Endothelial cell of umbilical vein (primary cell): ENCODE measurements around the gene TRABD2A. TPM values are rescaled to one million over a fixed set of nuclear protein-coding genes. Genes with fewer than 3 reads are reported as not detected.

Source experiments
- BruUV-seq: library from RNA; stranded (reverse); fragments of 400-500 nt; replicated peaks from 2 replicates; lab custom pipeline; 2021; lab: Mats Ljungman, UMichigan
- CTCF ChIA-PET: fragments of 300-600, 350-600 bp; sonication (Branson Sonifier 250); formaldehyde crosslinking; loops from one replicate; lab custom pipeline; 2021; ENCODE audit warnings: antibody characterized with exemption, inconsistent platforms; lab: Charles Lee
- POLR2A ChIA-PET: fragments of 300-600, 350-600 bp; sonication (Branson Sonifier 250); formaldehyde crosslinking; loops from one replicate; lab custom pipeline; 2021; ENCODE audit warnings: antibody characterized with exemption, inconsistent platforms; lab: Charles Lee
- DNase-seq: peaks from one replicate; pipeline ENCODE4 v3.0.0-alpha.2; 2011; ENCODE audit warnings: low read depth, low spot score
- FAIRE-seq: peaks from 2 replicates; lab custom pipeline; 2011; peaks lifted over from hg19 to GRCh38; lab: Jason Lieb, UNC
- H2AFZ ChIP-seq: 2 replicates; pipeline ENCODE4 v1.6.0; 2012; ENCODE audit warnings: low read depth, low read length, control low read depth, inconsistent platforms
- H3K27ac ChIP-seq: 2 replicates; pipeline ENCODE4 v1.5.1; 2011; ENCODE audit warnings: low read depth, mild to moderate bottlenecking, control low read depth, low read length, moderate library complexity; ENCODE audit not compliant: insufficient read depth
- H3K27me3 ChIP-seq, 2 experiments: 2 replicates each; pipeline versions ENCODE4 v1.6.0 to v1.6.1; 2011; ENCODE audit warnings: low read length in 2 of 2, mixed read lengths in 1 of 2; ENCODE audit not compliant: control insufficient read depth in 2 of 2, insufficient read depth in 2 of 2
- H3K36me3 ChIP-seq, 2 experiments: 2 replicates in 1 of 2; 3 replicates in 1 of 2; pipeline ENCODE4 v1.5.1; 2011; ENCODE audit warnings: low read length in 2 of 2, mild to moderate bottlenecking in 1 of 2, moderate library complexity in 1 of 2; ENCODE audit not compliant: control insufficient read depth in 2 of 2, insufficient read depth in 2 of 2; ENCODE audit errors: extremely low read depth in 1 of 2
- H3K4me1 ChIP-seq: 3 replicates; pipeline ENCODE4 v1.5.1; 2011; ENCODE audit warnings: mild to moderate bottlenecking, low read length; ENCODE audit not compliant: control insufficient read depth, insufficient read depth; ENCODE audit errors: extremely low read depth
- H3K4me2 ChIP-seq: 2 replicates; pipeline ENCODE4 v1.6.1; 2011; ENCODE audit warnings: low read length, control low read depth, mixed read lengths; ENCODE audit not compliant: insufficient read depth
- H3K4me3 ChIP-seq, 3 experiments: fragments of 200-600 bp in 1 of 3; sonication (generic), shearing (Covaris generic) in 1 of 3; replicated peaks in 1 of 3; 2 replicates each; pipeline ENCODE4 v1.5.1; 2011 to 2016; ENCODE audit warnings: control low read depth in 3 of 3, low read length in 3 of 3, mild to moderate bottlenecking in 2 of 3, inconsistent platforms in 1 of 3, low read depth in 1 of 3, moderate library complexity in 1 of 3; ENCODE audit not compliant: insufficient read depth in 1 of 3
- H3K79me2 ChIP-seq: 2 replicates; pipeline ENCODE4 v1.6.0; 2012; ENCODE audit warnings: low read length, inconsistent platforms; ENCODE audit not compliant: control insufficient read depth, insufficient read depth
- H3K9ac ChIP-seq: replicated peaks from 2 replicates; pipeline ENCODE3; 2011; ENCODE audit warnings: low read length, control low read depth; ENCODE audit not compliant: insufficient read depth; ENCODE audit errors: extremely low read depth
- H3K9me1 ChIP-seq: replicated peaks from 3 replicates; pipeline ENCODE4 v1.6.0; 2011; ENCODE audit warnings: mild to moderate bottlenecking, low read length; ENCODE audit not compliant: control insufficient read depth, insufficient read depth; ENCODE audit errors: extremely low read depth
- H3K9me3 ChIP-seq: replicated peaks from 2 replicates; pipeline ENCODE4 v1.5.1; 2012; ENCODE audit warnings: low read length, inconsistent platforms; ENCODE audit not compliant: control insufficient read depth, insufficient read depth
- H4K20me1 ChIP-seq: replicated peaks from 2 replicates; pipeline ENCODE3; 2011; ENCODE audit warnings: mild to moderate bottlenecking, low read length; ENCODE audit not compliant: control insufficient read depth, insufficient read depth; ENCODE audit errors: extremely low read depth
- EZH2 ChIP-seq: IDR thresholded peaks from 2 replicates; pipeline ENCODE4 v1.6.1; 2012; ENCODE audit warnings: borderline replicate concordance, low read depth, mild to moderate bottlenecking, moderate library complexity, low read length, inconsistent platforms; ENCODE audit not compliant: severe bottlenecking
- FOS ChIP-seq: IDR thresholded peaks from 2 replicates; pipeline ENCODE4 v1.6.1; 2011; ENCODE audit warnings: mild to moderate bottlenecking, low read length, moderate library complexity, borderline replicate concordance; ENCODE audit not compliant: insufficient read depth
- GATA2 ChIP-seq: IDR thresholded peaks from 2 replicates; pipeline ENCODE4 v1.7.0; 2011; ENCODE audit warnings: low read depth, mild to moderate bottlenecking, moderate library complexity, mixed read lengths, low read length; ENCODE audit not compliant: insufficient read length, insufficient read depth
- JUN ChIP-seq: IDR thresholded peaks from 2 replicates; pipeline ENCODE4 v1.6.1; 2011; ENCODE audit warnings: borderline replicate concordance, low read depth; ENCODE audit not compliant: insufficient read length, insufficient read depth
- MYC ChIP-seq: IDR thresholded peaks from one replicate; pipeline ENCODE4 v1.6.1; 2011; ENCODE audit warnings: mild to moderate bottlenecking, low read depth, low read length
- POLR2A ChIP-seq: IDR thresholded peaks from 2 replicates; pipeline ENCODE4 v1.6.1; 2012; ENCODE audit warnings: low read depth, mild to moderate bottlenecking, control low read depth, low read length
- POLR2AphosphoS5 ChIP-seq: IDR thresholded peaks from 2 replicates; pipeline ENCODE4 v1.6.1; 2012; ENCODE audit warnings: low read depth, mild to moderate bottlenecking, control low read depth, low read length, moderate library complexity; ENCODE audit not compliant: insufficient read depth
- dilution Hi-C: fragments of 300-500 bp; cut with MboI; formaldehyde crosslinking; loops from one replicate; pipeline ENCODE4 v1.15.0; 2019; ENCODE audit warnings: low sequenced_read_pairs; ENCODE audit not compliant: extremely low pct_ligation_motif_present
- intact Hi-C: fragments of 100-400 bp; cut with micrococcal nuclease; formaldehyde crosslinking; loops from one replicate; pipeline ENCODE4 v1.10.0; 2022
- polyA plus RNA-seq, 4 experiments: library from polyadenylated mRNA; depleted of rRNA in 3 of 4; stranded (reverse) in 3 of 4; unstranded in 1 of 4; fragments of >200 nt; gene quantifications; 2 replicates each; pipeline versions ENCODE4 v1.2.1 to v1.2.3, GENCODE V29; 2011 to 2012; ENCODE audit warnings: missing spikeins in 1 of 4
- total RNA-seq: library from RNA; stranded (reverse); gene quantifications from 2 replicates; pipeline ENCODE4 v1.2.3, GENCODE V29; 2021
- TF ChIP-seq, protein P1 (sequence below): IDR thresholded peaks from 2 replicates; pipeline ENCODE4 v1.6.1; 2011; ENCODE audit not compliant: insufficient read depth, insufficient read length
- TF ChIP-seq, protein P2 (sequence below), 2 donors: IDR thresholded peaks; 1 replicate in 1 of 2; 2 replicates in 1 of 2; pipeline ENCODE4 v1.5.1; 2011; ENCODE audit warnings: low read length in 2 of 2, mild to moderate bottlenecking in 2 of 2, moderate library complexity in 2 of 2, control low read depth in 1 of 2, inconsistent platforms in 1 of 2, low read depth in 1 of 2; ENCODE audit not compliant: insufficient read depth in 1 of 2; ENCODE audit errors: extremely low read depth in 1 of 2

Gene TRABD2A
- total and polyA plus RNA-seq, 2 donors (not counting 3 experiments of a cell fraction or from before 2014, with no cell fraction given) = 1.0 to 1.8 TPM

DNA sequence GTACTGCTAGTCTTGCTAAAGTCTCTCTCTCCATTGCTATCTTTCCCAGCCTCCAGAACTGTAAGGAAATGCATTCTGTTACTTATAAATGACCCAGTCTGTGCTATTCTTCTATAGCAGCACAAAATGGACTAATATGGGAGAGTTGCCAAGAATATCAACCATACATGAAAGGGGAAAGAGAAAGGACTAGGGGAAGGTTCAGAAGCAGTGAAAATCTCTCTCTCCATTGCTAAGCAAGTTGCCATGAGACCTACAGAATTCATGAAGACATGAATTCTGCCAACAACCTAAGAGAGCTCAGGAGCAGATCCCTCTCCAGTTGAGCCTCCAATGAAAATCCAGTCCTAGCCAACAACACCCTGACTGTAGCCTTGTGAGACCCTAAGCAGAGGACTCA is 3.6 kb upstream of the TRABD2A start:
- FAIRE-seq = no peak
- peaks cover 16% of the 10 kb centered on the region for H3K4me1 ChIP-seq
- H3K9me1 ChIP-seq = no peaks in the 10 kb centered on the region
- no peaks in the 10 kb centered on the region for H3K36me3 ChIP-seq
- no peaks in the 10 kb centered on the region for H4K20me1 ChIP-seq
- no peak overlapping the region for H3K4me2 ChIP-seq
- DNase-seq = peak; percentile 57
- H3K4me3 ChIP-seq = no peak overlapping the region
- H3K27me3 ChIP-seq = peaks cover 23 to 24% of the 10 kb centered on the region in 2 experiments
- CTCF ChIA-PET = interaction anchor here (1.0 kb wide), 1 partner anchor 10 kb away, joined by 3 read pairs; no protein-coding TSS in a partner anchor
- intact Hi-C loops (loop anchor here (5.0 kb wide), 2 partner anchors 242 to 427 kb away; partner anchors contain the start of gene SUCLG1), dilution Hi-C loops (no loop called here)
- H3K9ac ChIP-seq = no peak overlapping the region
- no peaks in the 10 kb centered on the region for H3K79me2 ChIP-seq
- POLR2A ChIA-PET = no interaction called here
- TF ChIP-seq GATA2 (no peak), POLR2A (no peak)
- TF ChIP-seq, protein P1, sequence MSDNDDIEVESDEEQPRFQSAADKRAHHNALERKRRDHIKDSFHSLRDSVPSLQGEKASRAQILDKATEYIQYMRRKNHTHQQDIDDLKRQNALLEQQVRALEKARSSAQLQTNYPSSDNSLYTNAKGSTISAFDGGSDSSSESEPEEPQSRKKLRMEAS = no peak
- H2AFZ ChIP-seq = no peak overlapping the region
- no peaks in the 10 kb centered on the region for H3K9me3 ChIP-seq
- H3K27ac ChIP-seq = no peak overlapping the region
- no TSS peak for BruUV-seq

DNA sequence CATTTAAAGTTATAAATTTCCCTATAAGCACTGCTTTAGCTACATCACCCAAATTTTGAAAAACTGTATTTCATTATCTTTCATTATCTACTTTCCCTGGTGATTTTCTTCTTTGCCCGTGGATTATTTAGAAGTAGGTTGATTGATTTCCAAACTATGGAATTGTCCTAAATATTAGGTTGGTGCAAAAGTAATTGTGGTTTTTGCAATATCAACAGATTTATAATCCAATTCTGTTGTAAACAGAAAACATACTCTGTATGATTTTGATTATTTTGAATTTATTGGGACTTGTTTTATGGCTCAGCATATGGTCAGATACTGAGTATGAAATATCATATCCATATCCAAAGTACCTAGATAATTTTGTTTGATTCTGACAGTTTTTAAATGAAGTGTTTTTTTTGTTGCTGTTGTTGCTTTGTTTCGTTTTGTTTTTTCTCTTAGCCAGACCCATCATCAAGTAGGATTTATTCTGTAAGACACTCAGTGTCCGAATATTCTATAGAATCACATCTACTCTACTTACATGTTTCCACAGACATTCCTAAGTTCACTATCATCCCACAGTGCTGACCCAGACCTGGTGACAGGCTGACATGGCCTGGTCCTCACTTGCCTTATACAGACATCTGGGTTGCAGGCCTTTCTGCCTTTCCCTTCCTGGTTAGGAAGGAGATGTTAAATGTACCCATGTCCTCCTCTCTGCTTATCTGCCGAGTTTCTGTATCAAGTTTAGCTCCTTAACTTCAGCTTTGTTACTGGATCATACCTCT is 2.1 kb upstream of the TRABD2A start:
- Histone ChIP-seq H3K4me1 (peaks cover 16% of the 10 kb centered on the region), H3K27me3 (peaks cover 34 to 38% of the 10 kb centered on the region in 2 experiments), H3K4me2 (no peak overlapping the region), H3K9me1 (no peaks in the 10 kb centered on the region), H3K9me3 (no peaks in the 10 kb centered on the region), H3K27ac (no peak overlapping the region), H3K9ac (no peak overlapping the region), H3K36me3 (no peaks in the 10 kb centered on the region), H3K79me2 (no peaks in the 10 kb centered on the region), H2AFZ (no peak overlapping the region), H3K4me3 (no peak overlapping the region), H4K20me1 (no peaks in the 10 kb centered on the region)
- dilution Hi-C loops (no loop called here), intact Hi-C loops (loop anchor here (1.0 to 5.0 kb wide), 5 partner anchors 22 to 426 kb away; partner anchors contain the start of genes SUCLG1 and TMSB10)
- TF ChIP-seq MYC = no peak
- TF ChIP-seq, protein P2, sequence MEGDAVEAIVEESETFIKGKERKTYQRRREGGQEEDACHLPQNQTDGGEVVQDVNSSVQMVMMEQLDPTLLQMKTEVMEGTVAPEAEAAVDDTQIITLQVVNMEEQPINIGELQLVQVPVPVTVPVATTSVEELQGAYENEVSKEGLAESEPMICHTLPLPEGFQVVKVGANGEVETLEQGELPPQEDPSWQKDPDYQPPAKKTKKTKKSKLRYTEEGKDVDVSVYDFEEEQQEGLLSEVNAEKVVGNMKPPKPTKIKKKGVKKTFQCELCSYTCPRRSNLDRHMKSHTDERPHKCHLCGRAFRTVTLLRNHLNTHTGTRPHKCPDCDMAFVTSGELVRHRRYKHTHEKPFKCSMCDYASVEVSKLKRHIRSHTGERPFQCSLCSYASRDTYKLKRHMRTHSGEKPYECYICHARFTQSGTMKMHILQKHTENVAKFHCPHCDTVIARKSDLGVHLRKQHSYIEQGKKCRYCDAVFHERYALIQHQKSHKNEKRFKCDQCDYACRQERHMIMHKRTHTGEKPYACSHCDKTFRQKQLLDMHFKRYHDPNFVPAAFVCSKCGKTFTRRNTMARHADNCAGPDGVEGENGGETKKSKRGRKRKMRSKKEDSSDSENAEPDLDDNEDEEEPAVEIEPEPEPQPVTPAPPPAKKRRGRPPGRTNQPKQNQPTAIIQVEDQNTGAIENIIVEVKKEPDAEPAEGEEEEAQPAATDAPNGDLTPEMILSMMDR (IDR thresholded peaks at IDR 0.05; ENCODE audit: extremely low read depth in 1 of 2, insufficient read depth in 1 of 2, low read depth in 1 of 2, low read length in 2 of 2) = no peak
- no peak for TF ChIP-seq EZH2
- no peak for TF ChIP-seq GATA2
- TF ChIP-seq, protein P1 = no peak
- TF ChIP-seq POLR2AphosphoS5 = no peak
- TF ChIP-seq JUN = no peak
- no peak for TF ChIP-seq POLR2A
- no peak for TF ChIP-seq FOS
- ChIA-PET CTCF (interaction anchor here (0.6 to 3.2 kb wide), 20 partner anchors 8 to 389 kb away, joined by 3 to 31 read pairs (median 4); partner anchors contain the start of gene TMSB10), POLR2A (interaction anchor here (1.2 kb wide), 1 partner anchor 23 kb away, joined by 4 read pairs; no protein-coding TSS in a partner anchor)
- no TSS peak for BruUV-seq
- DNase-seq (no peak), FAIRE-seq (peak; percentile 52)
